Caki2 (cell line): ENCODE results near the gene BHLHA9. TPM values are rescaled to one million over a fixed set of nuclear protein-coding genes. Genes with fewer than 3 reads are reported as not detected.
"Not testable (repeated sequence)": the region's sequence is repeated elsewhere in the genome, so short reads cannot be mapped to it uniquely, and the experiment has no call there.

ENCODE experiments used
- DNase-seq: peaks from one replicate; pipeline ENCODE4 v3.0.0-alpha.2; 2015; ENCODE audit warnings: low read depth
- in situ Hi-C: cut with HindIII; loops from 2 replicates; pipeline ENCODE4 v1.10.0; 2016; ENCODE audit warnings: low sequenced_read_pairs, low pct_unique_long_range_greater_than_20kb, mixed read lengths
- total RNA-seq: library from RNA; depleted of rRNA; stranded (reverse); fragments of >200 nt; shearing (Covaris generic); gene quantifications from 2 replicates; pipeline ENCODE4 v1.2.3, GENCODE V29; 2014; ENCODE audit warnings: low replicate concordance; rRNA removed

The BHLHA9 gene
- not detected in 2 replicates for total RNA-seq

- DNase-seq, result no peak
- in situ Hi-C loops, result no loop called here
These were observed at the start of gene BHLHA9 for GRCh38 chr17:1270210-1271029. Gene BHLHA9 (plus strand): TSS chr17:1270444. CDS start chr17:1270564, 120 bp downstream.

DNA sequence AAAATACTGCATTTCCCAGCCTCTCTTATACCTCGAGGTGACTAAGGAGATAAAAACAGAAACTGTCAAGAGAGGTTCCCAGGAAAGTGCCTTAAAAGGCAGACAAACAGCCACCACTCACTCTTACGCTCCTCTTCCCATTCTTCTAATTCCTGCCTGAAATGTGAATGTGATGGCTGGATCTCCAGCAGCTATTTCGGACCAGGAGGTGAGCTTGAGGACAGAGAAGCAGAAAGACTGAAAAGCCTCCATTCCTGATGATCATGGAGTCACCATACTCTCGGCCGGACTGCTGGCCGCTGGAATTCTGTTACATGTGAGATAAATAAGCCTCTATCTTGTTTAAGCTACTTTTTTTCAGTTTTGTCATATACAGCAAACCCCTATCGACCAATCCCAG is 49.0 kb upstream of the BHLHA9 start:
- DNase-seq, result no peak
- in situ Hi-C loops, result no loop called here

GRCh38 chr17:1222321-1222720 is 47.9 kb upstream of the BHLHA9 start:
- DNase-seq, result no peak
- in situ Hi-C loops, result no loop called here

DNA sequence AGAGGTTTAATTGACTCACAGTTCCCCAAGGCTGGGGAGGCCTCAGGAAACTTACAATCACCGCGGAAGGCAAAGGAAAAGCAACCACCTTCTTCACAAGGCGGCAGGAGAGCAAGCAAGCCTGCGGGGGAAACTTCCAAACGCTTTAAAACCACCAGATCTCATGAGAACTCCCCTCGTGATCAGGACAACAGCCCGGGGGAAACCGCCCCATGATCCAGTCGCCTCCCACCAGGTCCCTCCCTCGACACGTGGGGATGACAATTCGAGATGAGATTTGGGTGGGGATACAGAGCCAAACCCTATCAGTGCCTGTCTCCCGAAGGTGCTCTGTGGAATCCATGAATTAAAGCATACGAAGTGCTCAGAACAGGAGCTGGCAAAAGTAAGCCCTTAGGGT is 46.6 kb upstream of the BHLHA9 start:
- no peak for DNase-seq
- in situ Hi-C loops, result no loop called here

DNA sequence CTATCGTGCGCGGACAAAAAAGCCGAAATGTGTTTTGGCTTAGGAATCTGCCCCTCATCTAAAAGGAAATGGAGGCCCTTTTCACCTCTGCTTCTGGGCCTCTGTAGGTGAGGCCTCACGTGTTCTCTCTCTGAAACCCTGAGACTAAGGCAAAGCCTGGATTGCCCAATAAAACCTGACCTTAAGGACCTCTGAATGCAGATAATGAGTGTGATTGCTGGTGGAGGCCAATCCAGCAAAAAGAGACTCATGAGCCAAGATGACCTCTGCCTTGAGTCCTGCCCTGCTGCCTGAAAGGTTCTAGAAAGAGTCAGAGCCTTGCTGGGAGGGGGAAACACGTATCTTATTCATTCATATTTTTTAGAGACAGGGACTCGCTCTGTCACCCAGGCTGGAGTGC is 45.9 kb upstream of the BHLHA9 start:
- DNase-seq, result no peak
- in situ Hi-C loops, result no loop called here

DNA sequence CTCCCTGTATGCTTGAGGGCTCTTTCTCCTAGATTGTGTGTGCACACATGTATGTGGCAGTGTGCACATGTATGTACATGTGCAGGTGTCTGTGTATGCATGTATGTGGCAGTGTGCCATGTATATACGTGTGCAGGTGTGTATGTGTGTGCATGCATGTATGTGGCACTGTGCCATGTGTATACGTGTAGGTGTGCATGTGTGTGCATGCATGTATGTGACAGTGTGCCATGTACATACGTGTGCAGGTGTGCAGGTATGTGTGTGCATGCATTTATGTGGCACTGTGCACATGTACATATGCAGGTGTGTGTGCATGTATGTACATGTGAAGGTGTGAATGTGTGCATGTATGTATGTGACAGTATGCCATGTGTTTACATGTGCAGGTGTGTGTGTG is 43.9 kb upstream of the BHLHA9 start:
- no peak for DNase-seq
- in situ Hi-C loops, result no loop called here

GRCh38 chr17:1227365-1227764 is 42.9 kb upstream of the BHLHA9 start:
- in situ Hi-C loops, result no loop called here
- DNase-seq, result no peak

- DNase-seq, result no peak
These were observed 42.1 kb upstream of the BHLHA9 start for GRCh38 chr17:1227917-1228780.

DNA sequence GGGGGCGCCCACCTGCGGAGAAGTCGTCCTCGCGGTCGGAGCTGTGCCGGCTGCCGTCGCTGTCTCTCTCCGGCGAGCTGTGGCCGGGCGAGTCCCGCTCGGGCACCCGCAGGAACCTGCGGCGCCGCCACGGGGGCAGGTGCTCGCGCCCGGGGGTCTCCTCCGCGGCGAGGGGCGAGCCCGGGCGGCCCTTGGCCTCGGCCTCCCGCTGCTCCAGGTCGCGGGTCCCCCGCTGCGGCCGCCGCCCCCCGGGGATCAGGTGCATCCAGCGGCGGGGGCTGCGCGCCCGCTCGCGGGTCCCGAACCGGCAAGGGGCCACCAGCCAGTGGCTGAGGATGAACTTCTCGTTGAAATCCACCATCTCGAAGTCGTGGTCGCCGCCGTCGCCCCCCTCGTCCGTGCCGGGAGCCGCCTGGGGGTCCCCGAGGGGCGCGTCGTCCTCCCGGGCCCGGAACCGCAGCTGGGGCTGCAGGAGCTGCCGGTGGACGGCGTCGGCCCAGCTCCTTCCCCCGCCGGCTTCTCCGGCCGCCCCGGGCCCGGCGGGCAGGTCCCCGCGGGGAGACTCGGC is 41.4 kb upstream of the BHLHA9 start:
- DNase-seq, result no peak
- in situ Hi-C loops, result no loop called here

More at GRCh38 chr17:1227917-1228780, 42.1 kb upstream of the BHLHA9 start:
- in situ Hi-C loops, result no loop called here

GRCh38 chr17:1229349-1229899 is 40.8 kb upstream of the BHLHA9 start:
- no peak for DNase-seq
- in situ Hi-C loops, result no loop called here

DNA sequence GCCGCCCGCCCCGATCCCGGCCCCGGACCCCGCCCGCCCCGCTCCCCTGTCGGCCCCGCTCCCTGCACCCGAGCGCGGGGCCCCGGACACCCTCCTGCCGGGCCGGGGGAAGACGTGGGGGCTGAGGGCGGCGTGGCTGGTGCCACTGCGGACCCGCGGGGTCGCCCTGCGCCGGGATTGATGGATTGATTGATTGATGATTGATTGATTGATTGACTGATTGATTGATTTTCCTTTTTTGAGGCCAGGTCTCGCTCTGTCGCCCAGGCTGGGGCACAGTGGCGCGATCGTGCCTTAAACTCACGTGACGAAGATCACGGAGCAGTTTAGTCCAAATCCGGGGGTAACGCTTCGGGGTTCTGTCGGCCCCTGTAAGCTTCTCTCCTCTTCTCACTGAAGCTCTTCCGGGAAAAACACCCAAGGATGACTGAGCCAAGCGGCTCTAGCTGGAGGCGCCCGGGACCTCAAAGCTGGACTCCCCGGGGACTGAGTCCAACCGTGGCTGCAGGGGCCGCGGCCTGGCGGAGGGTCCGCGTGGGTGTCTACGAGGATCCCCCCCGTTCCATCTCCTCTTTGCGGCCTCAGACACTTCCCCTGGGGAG is 40.2 kb upstream of the BHLHA9 start:
- no peak for DNase-seq
- in situ Hi-C loops, result no loop called here

GRCh38 chr17:1231456-1231855 is 38.8 kb upstream of the BHLHA9 start:
- in situ Hi-C loops, result no loop called here
- no peak for DNase-seq

DNA sequence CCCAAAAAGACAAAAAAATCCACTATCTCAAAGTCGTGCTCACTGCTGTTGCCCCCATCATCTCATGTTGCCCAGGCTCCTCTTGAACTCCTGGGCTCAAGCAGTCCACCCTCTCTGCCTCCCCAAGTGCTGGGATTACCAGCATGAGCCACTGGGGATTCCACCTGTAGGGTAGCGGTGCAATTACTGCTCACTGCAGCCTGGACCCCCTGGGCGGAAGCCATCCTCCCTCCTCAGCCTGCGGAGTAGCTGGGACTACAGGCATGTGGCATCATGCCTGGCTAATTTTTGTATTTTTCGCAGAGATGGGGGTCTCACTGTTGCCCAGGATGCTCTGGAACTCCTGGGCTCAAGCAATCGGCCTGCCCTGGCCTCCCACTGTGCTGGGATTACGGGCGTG is 37.9 kb upstream of the BHLHA9 start:
- DNase-seq, result no peak
- in situ Hi-C loops, result no loop called here

DNA sequence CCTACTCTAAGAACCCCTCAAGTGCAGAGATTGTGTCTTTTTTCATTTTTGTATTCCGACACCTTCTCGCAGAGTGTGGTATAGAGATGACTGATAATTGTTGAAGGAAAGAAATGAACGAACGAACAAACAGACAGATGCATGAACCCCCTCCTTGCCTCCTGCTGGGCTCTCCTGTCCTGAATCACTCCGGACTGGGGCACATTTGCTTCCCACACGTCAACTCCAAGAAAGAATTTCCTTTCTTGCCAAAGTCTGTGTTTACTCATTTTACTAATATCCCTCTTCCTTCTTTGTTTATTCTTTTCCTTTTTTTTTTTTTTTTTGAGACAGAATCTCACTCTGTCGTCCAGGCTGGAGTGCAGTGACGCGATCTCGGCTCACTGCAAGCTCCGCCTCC is 37.5 kb upstream of the BHLHA9 start:
- in situ Hi-C loops, result no loop called here
- no peak for DNase-seq

- no peak for DNase-seq
- in situ Hi-C loops, result no loop called here
These were observed 35.8 kb upstream of the BHLHA9 start for GRCh38 chr17:1234455-1234854.

DNA sequence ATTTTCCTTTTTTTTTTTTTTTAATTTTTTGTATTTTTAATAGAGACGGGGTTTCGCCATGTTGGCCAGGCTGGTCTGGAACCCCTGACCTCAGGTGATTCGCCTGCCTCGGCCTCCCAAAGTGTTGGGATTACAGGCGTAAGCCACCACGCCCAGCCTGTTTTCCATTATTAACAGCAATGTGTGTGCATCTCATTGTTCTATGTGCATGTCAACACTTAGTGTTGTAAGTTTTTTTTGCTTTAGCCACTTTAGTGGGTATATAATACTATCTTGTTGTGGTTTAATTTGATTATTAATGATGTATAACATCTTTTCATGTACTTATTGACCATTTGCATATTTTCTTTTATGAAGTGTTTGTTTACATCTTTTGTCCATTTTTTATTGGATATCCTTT is 32.8 kb upstream of the BHLHA9 start:
- in situ Hi-C loops, result no loop called here
- DNase-seq, result no peak

DNA sequence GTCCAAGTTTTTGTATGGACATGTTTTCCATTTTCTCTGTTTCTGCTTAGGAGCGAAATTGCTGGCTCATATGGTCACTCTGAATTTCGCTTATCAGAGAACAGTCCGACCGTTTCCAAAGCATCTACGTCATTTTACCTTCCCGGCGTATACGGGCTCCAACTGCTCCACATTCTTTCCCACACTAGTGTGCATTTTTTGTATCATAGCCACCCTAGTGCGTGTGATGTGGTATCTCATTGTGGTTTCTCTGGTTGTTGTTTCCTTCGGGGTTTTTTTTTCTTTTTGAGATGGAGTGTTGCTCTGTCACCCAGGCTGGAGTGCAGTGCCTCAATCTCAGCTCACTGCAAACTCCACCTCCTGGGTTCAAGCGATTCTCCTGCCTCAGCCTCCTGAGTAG is 31.0 kb upstream of the BHLHA9 start:
- in situ Hi-C loops, result no loop called here
- no peak for DNase-seq

- in situ Hi-C loops, result not testable (repeated sequence)
These were observed 29.8 kb upstream of the BHLHA9 start for GRCh38 chr17:1240426-1240825.

More at GRCh38 chr17:1240426-1240825, 29.8 kb upstream of the BHLHA9 start:
- not testable (repeated sequence) for DNase-seq
